ENCODE results near the gene COL18A1.

Gene COL18A1

GRCh38 chr21:45545236-45545570 is 140.2 kb downstream of the COL18A1 start:
- H3K4me3 ChIP-seq (ENCODE audit: low read depth, low read length), result no peak overlapping the region
- no peak for TF ChIP-seq CTCF (IDR thresholded peaks at IDR 0.05; ENCODE audit: low read depth, low read length, missing control alignments)
- in situ Hi-C loops (cut with HindIII; ENCODE audit: low sequenced_read_pairs), result no loop called here
- no peak for DNase-seq (ENCODE audit: low read depth)

GRCh38 chr21:45545691-45546531 is 140.9 kb downstream of the COL18A1 start:
- H3K4me3 ChIP-seq (ENCODE audit: low read depth, low read length), result no peak overlapping the region
- in situ Hi-C loops (cut with HindIII; ENCODE audit: low sequenced_read_pairs), result no loop called here
- no peak for DNase-seq (ENCODE audit: low read depth)
- TF ChIP-seq CTCF (IDR thresholded peaks at IDR 0.05; ENCODE audit: low read depth, low read length, missing control alignments), result no peak

- in situ Hi-C loops (cut with HindIII; ENCODE audit: low sequenced_read_pairs), result no loop called here
- no peak for TF ChIP-seq CTCF (IDR thresholded peaks at IDR 0.05; ENCODE audit: low read depth, low read length, missing control alignments)
- H3K4me3 ChIP-seq (ENCODE audit: low read depth, low read length), result no peak overlapping the region
- DNase-seq (ENCODE audit: low read depth), result no peak
Observed at GRCh38 chr21:45546636-45547544, 141.9 kb downstream of the COL18A1 start.

GRCh38 chr21:45547545-45547900 is 142.6 kb downstream of the COL18A1 start:
- no peak for DNase-seq (ENCODE audit: low read depth)
- no peak overlapping the region for H3K4me3 ChIP-seq (ENCODE audit: low read depth, low read length)
- in situ Hi-C loops (cut with HindIII; ENCODE audit: low sequenced_read_pairs), result no loop called here
- TF ChIP-seq CTCF (IDR thresholded peaks at IDR 0.05; ENCODE audit: low read depth, low read length, missing control alignments), result no peak

GRCh38 chr21:45548711-45549491 is 143.9 kb downstream of the COL18A1 start:
- no peak for DNase-seq (ENCODE audit: low read depth)
- in situ Hi-C loops (cut with HindIII; ENCODE audit: low sequenced_read_pairs), result no loop called here
- no peak overlapping the region for H3K4me3 ChIP-seq (ENCODE audit: low read depth, low read length)
- no peak for TF ChIP-seq CTCF (IDR thresholded peaks at IDR 0.05; ENCODE audit: low read depth, low read length, missing control alignments)

All from astrocyte of the cerebellum (primary cell).